K562 (cell line): ENCODE results near the gene KLKB1. TPM values are rescaled to one million over a fixed set of nuclear protein-coding genes. Genes with fewer than 3 reads are reported as not detected.
A peak's percentile ranks its signal among the peaks of the same experiment; 100 is the strongest.
"Not testable (repeated sequence)": the region's sequence is repeated elsewhere in the genome, so short reads cannot be mapped to it uniquely, and the experiment has no call there.

Experiments used
- ATAC-seq: fragments of 200-7000 bp; cut with Tn5 transposase; 3 replicates; pipeline ENCODE4 v1.9.1; 2020; ENCODE audit warnings: moderate library complexity
- BruUV-seq: library from RNA; stranded (reverse); fragments of 400-500 nt; replicated peaks from 2 replicates; lab custom pipeline; 2021; lab: Mats Ljungman, UMichigan
- CTCF ChIA-PET: fragments of 300-600 bp; formaldehyde crosslinking; extraction: SDS; loops from one replicate; lab custom pipeline; 2021; ENCODE audit warnings: low intra/inter-chr PET ratio; lab: Yijun Ruan, JAX
- POLR2A ChIA-PET: fragments of 300-600, 350-650 bp; sonication (Branson Sonifier 250); formaldehyde crosslinking; extraction: SDS; loops from one replicate; lab custom pipeline; 2021; ENCODE audit warnings: antibody characterized with exemption, inconsistent platforms; lab: Yijun Ruan, JAX
- DNase-seq, 4 experiments: peaks; one replicate each; pipeline versions ENCODE4 v3.0.0 to v3.0.0-alpha.2; 2011 to 2018; ENCODE audit warnings: low spot score in 3 of 4, mixed read lengths in 3 of 4; ENCODE audit errors: extremely low read depth in 1 of 4
- FAIRE-seq: peaks from 2 replicates; lab custom pipeline; 2011; peaks lifted over from hg19 to GRCh38; lab: Jason Lieb, UNC
- H2AFZ ChIP-seq: 2 replicates; pipeline ENCODE4 v1.6.0; 2011; ENCODE audit warnings: low read depth, low read length, control low read depth, inconsistent platforms
- H3K27ac ChIP-seq: fragments of 200-600 bp; 3 replicates; pipeline ENCODE4 v1.8.0; 2011; ENCODE audit warnings: low read depth, mild to moderate bottlenecking, control low read depth, inconsistent platforms, low read length, moderate library complexity, mixed read lengths; ENCODE audit errors: extremely low read depth
- H3K27me3 ChIP-seq, 2 experiments: fragments of 300-600 bp in 1 of 2; 2 replicates in 1 of 2; 3 replicates in 1 of 2; pipeline versions ENCODE4 v1.6.0 to v1.8.0; 2011; ENCODE audit warnings: inconsistent platforms in 2 of 2, low read length in 2 of 2, mild to moderate bottlenecking in 1 of 2, mixed read lengths in 1 of 2, moderate library complexity in 1 of 2; ENCODE audit not compliant: control insufficient read depth in 2 of 2, insufficient read depth in 2 of 2
- H3K36me3 ChIP-seq: fragments of 300-600 bp; 3 replicates; pipeline ENCODE4 v1.8.0; 2011; ENCODE audit warnings: mild to moderate bottlenecking, low read length, inconsistent platforms; ENCODE audit not compliant: control insufficient read depth, insufficient read depth
- H3K4me1 ChIP-seq, 2 experiments: fragments of 200-600 bp in 1 of 2; replicated peaks in 1 of 2; 2 replicates in 1 of 2; 3 replicates in 1 of 2; pipeline versions ENCODE4 v1.5.1 to v1.8.0; 2011; ENCODE audit warnings: inconsistent platforms in 2 of 2, low read length in 2 of 2, mild to moderate bottlenecking in 1 of 2, mixed read lengths in 1 of 2, moderate library complexity in 1 of 2; ENCODE audit not compliant: control insufficient read depth in 2 of 2, insufficient read depth in 2 of 2
- H3K4me2 ChIP-seq: 2 replicates; pipeline ENCODE4 v1.6.1; 2011; ENCODE audit warnings: low read length, control low read depth, inconsistent platforms, mixed read lengths; ENCODE audit not compliant: insufficient read depth
- H3K4me3 ChIP-seq: fragments of 200-600 bp; sonication (generic), shearing (Covaris generic); 2 replicates; pipeline ENCODE4 v1.5.1; 2016; ENCODE audit warnings: control low read depth, inconsistent platforms
- H3K79me2 ChIP-seq: fragments of 200-600 bp; 3 replicates; pipeline ENCODE4 v1.8.0; 2011; ENCODE audit warnings: low read length, inconsistent platforms; ENCODE audit not compliant: control insufficient read depth, insufficient read depth
- H3K9ac ChIP-seq, 2 experiments: 2 replicates each; pipeline versions ENCODE4 v1.6.0 to v1.6.1; 2011; ENCODE audit warnings: low read depth in 2 of 2, low read length in 2 of 2, control low read depth in 1 of 2, inconsistent platforms in 1 of 2, mild to moderate bottlenecking in 1 of 2, mixed read lengths in 1 of 2; ENCODE audit not compliant: insufficient read depth in 1 of 2
- H3K9me1 ChIP-seq: one replicate; pipeline ENCODE4 v1.6.0; 2011; ENCODE audit warnings: inconsistent platforms, mild to moderate bottlenecking, low read length, moderate library complexity; ENCODE audit not compliant: control insufficient read depth, insufficient read depth
- H3K9me3 ChIP-seq: replicated peaks from 2 replicates; pipeline ENCODE4 v1.5.1; 2011; ENCODE audit warnings: low read depth, low read length, inconsistent platforms; ENCODE audit not compliant: control insufficient read depth, insufficient read depth
- H4K20me1 ChIP-seq: replicated peaks from 2 replicates; pipeline ENCODE4 v1.6.1; 2011; ENCODE audit warnings: low read length, inconsistent platforms, mixed read lengths; ENCODE audit not compliant: control insufficient read depth, insufficient read depth
- CHD2 ChIP-seq: IDR thresholded peaks from 2 replicates; pipeline ENCODE4 v1.6.1; 2011; ENCODE audit warnings: low read depth, low read length
- HMG20A ChIP-seq: fragments of 450-650 bp; formaldehyde crosslinking; conservative IDR thresholded peaks from 2 replicates; pipeline ENCODE4 v1.4.0; 2020; ENCODE audit warnings: mild to moderate bottlenecking, mixed read lengths
- HNRNPH1 ChIP-seq: fragments of 200-400 bp; formaldehyde crosslinking; optimal IDR thresholded peaks from 2 replicates; pipeline ENCODE3; 2017; ENCODE audit warnings: low read depth, mild to moderate bottlenecking, low read length, moderate library complexity
- PCBP1 ChIP-seq: fragments of 200-400 bp; formaldehyde crosslinking; IDR thresholded peaks from 2 replicates; pipeline ENCODE4 v1.6.1; 2018; ENCODE audit warnings: mild to moderate bottlenecking, low read depth, low read length; ENCODE audit not compliant: poor library complexity, severe bottlenecking
- TAL1 ChIP-seq: fragments of 450-650 bp; IDR thresholded peaks from 2 replicates; pipeline ENCODE4 v1.6.1; 2016; ENCODE audit warnings: mild to moderate bottlenecking
- ZNF175 ChIP-seq: fragments of 200-800 bp; sonication (Bioruptor generic); IDR thresholded peaks from 2 replicates; pipeline ENCODE4 v1.6.1; 2016; ENCODE audit warnings: low read depth, mild to moderate bottlenecking, missing genetic modification characterization, missing compliant biosample characterization
- ZNF444 ChIP-seq: fragments of 250-450 bp; sonication (Bioruptor Pico); IDR thresholded peaks from 2 replicates; pipeline ENCODE4 v1.4.0; 2020; ENCODE audit warnings: mild to moderate bottlenecking, moderate library complexity
- ZNF512 ChIP-seq: IDR thresholded peaks from 2 replicates; pipeline ENCODE4 v1.6.1; 2016; ENCODE audit warnings: missing genetic modification characterization, missing compliant biosample characterization
- WGBS: fragments of 100-300 bp; shearing (Covaris generic); methylation state at CpG from one replicate; pipeline ENCODE4 v1.1.6; 2016; ENCODE audit warnings: low coverage, mixed read lengths; ENCODE audit not compliant: insufficient coverage; ENCODE audit errors: missing lambda C conversion rate; 5-methylcytosine and 5-hydroxymethylcytosine counted together
- in situ Hi-C: fragments of 300-500 bp; cut with MboI; formaldehyde crosslinking; loops from 4 replicates; pipeline ENCODE4 v1.15.0; 2018; ENCODE audit warnings: inconsistent platforms, mixed read lengths
- intact Hi-C: fragments of 100-400 bp; cut with micrococcal nuclease; formaldehyde crosslinking; loops from 2 replicates; pipeline ENCODE4 v1.14.2; 2022
- polyA plus RNA-seq, 8 experiments: library from polyadenylated mRNA; depleted of rRNA in 4 of 8; stranded (reverse) in 5 of 8; unstranded in 3 of 8; fragments of >200 nt; fragmentation: Nextera tagmentation in 2 of 8; fragmentation: Illumina TruSeq in 1 of 8; extraction: Ambion mirVana in 2 of 8; extraction: Trizol in 1 of 8; gene quantifications; 2 replicates each; pipeline versions ENCODE4 v1.2.1 to v1.2.3, GENCODE V29; 2011 to 2014; ENCODE audit warnings: inconsistent platforms in 1 of 8, missing spikeins in 1 of 8
- total RNA-seq, 7 experiments: library from RNA; depleted of rRNA in 6 of 7; stranded (reverse); fragments of >200 nt in 6 of 7; fragmentation: Illumina TruSeq in 2 of 7; extraction: Trizol in 2 of 7; gene quantifications; 2 replicates each; pipeline versions ENCODE4 v1.2.1 to v1.2.3, GENCODE V29; 2011 to 2021; ENCODE audit warnings: low replicate concordance in 1 of 7

The KLKB1 gene
- total and polyA plus RNA-seq, 9 of the 15 experiments (the other 6 are each of a cell fraction or from before 2014, with no cell fraction given), result 0.27 TPM; not detected in 8

GRCh38 chr4:186265250-186265649 lies 37.9 kb downstream of the KLKB1 start:
- H3K27ac ChIP-seq, H3K9ac ChIP-seq, H3K79me2 ChIP-seq, in situ Hi-C loops, H3K4me1 ChIP-seq, H2AFZ ChIP-seq, POLR2A ChIA-PET, H3K9me3 ChIP-seq, FAIRE-seq, intact Hi-C loops, H3K9me1 ChIP-seq, H3K36me3 ChIP-seq, CTCF ChIA-PET, H3K4me2 ChIP-seq, ATAC-seq, DNase-seq, H4K20me1 ChIP-seq, H3K4me3 ChIP-seq, BruUV-seq: not testable (repeated sequence)
- WGBS, result no CpG with 5 or more reads among the region's 11 CpGs
- peaks cover 17 to 29% of the 10 kb centered on the region in 2 experiments for H3K27me3 ChIP-seq
- TF ChIP-seq ZNF512, result peak; percentile 58

- no peak within 1 kb of the TSS for H3K27ac ChIP-seq
- no peaks in the 10 kb centered on the region for H3K79me2 ChIP-seq
- H3K9ac ChIP-seq, result no peak within 1 kb of the TSS
- peaks cover 14 to 24% of the 10 kb centered on the region in 2 experiments for H3K27me3 ChIP-seq
- CTCF ChIA-PET, result no interaction called here
- intact Hi-C loops (no loop called here), in situ Hi-C loops (no loop called here)
- no peak for ATAC-seq
- H3K36me3 ChIP-seq, result no peaks in the 10 kb centered on the region
- H3K4me2 ChIP-seq, result no peak within 1 kb of the TSS
- no peak within 1 kb of the TSS for H2AFZ ChIP-seq
- no peak for FAIRE-seq
- 7% methylated on average over 10 of the region's 10 CpGs for WGBS
- H3K4me1 ChIP-seq, result no peaks in the 10 kb centered on the region
- BruUV-seq, result no TSS peak
- no peaks in the 10 kb centered on the region for H3K9me3 ChIP-seq
- DNase-seq, result no peak
- H3K4me3 ChIP-seq, result no peak within 1 kb of the TSS
- no peaks in the 10 kb centered on the region for H3K9me1 ChIP-seq
- POLR2A ChIA-PET, result no interaction called here
- TF ChIP-seq TAL1, result no peak
- TF ChIP-seq ZNF444 (CRISPR knock-in tag), result no peak
- no peak for TF ChIP-seq HNRNPH1
- TF ChIP-seq CHD2, result no peak
- TF ChIP-seq ZNF175 (CRISPR knock-in tag), result no peak
- no peak for TF ChIP-seq HMG20A (CRISPR knock-in tag)
- TF ChIP-seq PCBP1, result no peak
- no peaks in the 10 kb centered on the region for H4K20me1 ChIP-seq
Measured at GRCh38 chr4:186265683-186266652, 38.7 kb downstream of the KLKB1 start, which contains the start of gene F11. F11 (plus strand) TSS chr4:186266189; CDS start chr4:186267137, 948 bp downstream.
